Measurements from ENCODE around the gene ZBTB49. TPM values are rescaled to one million over a fixed set of nuclear protein-coding genes. Genes with fewer than 3 reads are reported as not detected.
"Not testable (repeated sequence)": the region's sequence is repeated elsewhere in the genome, so short reads cannot be mapped to it uniquely, and the experiment has no call there.

The ZBTB49 gene
- total RNA-seq, result 5.3 TPM
- 1 to 10 TPM; 4.0 to 5.9 (median 4.9) TPM for polyA plus RNA-seq (ENCODE audit: insufficient read depth in 1 of 8, insufficient read length in 8 of 8, low replicate concordance in 1 of 8)
- long read RNA-seq, donor 1, partial matches to known transcripts, result 0 of 2 reads
- long read RNA-seq, donor 1, other reads (novel, unspliced or antisense), result 0 of 2 reads
- long read RNA-seq, donor 2, result 0 reads
- long read RNA-seq, donor 3, result 0 reads
- long read RNA-seq, donor 4, result 0 reads
- long read RNA-seq, donor 5, partial matches to known transcripts, result 0 of 2 reads
- long read RNA-seq, donor 5, other reads (novel, unspliced or antisense), result 0 of 2 reads
- long read RNA-seq, donor 6, result 0 reads
- long read RNA-seq, donor 7, partial matches to known transcripts, result 9 of 10 reads
- long read RNA-seq, donor 7, other reads (novel, unspliced or antisense), result 0 of 10 reads
- long read RNA-seq, donor 8, result 0 reads
- long read RNA-seq, donor 9, result 0 reads
- long read RNA-seq, donor 10, result 0 reads
- long read RNA-seq, donor 11, result 0 reads

- Histone ChIP-seq H3K27ac (ENCODE audit: low read length) (peak within 1 kb of the TSS; percentile 87), H3K4me1 (ENCODE audit: control insufficient read depth, insufficient read depth, low read length) (peaks cover 19% of the 10 kb centered on the region), H3K4me3 (ENCODE audit: low read length) (peak within 1 kb of the TSS; percentile 97), H3K36me3 (ENCODE audit: control insufficient read depth, insufficient read depth, low read length) (peaks cover 15% of the 10 kb centered on the region), H3K27me3 (ENCODE audit: control insufficient read depth, insufficient read depth, low read length) (peaks cover 3% of the 10 kb centered on the region), H3K9me3 (replicated peaks; ENCODE audit: control insufficient read depth, low read depth, low read length) (no peaks in the 10 kb centered on the region)
- DNase-seq, result peak; percentile 96
- WGBS (ENCODE audit: insufficient coverage), result under 1% methylated on average over 74 of the region's 77 CpGs
Observed at GRCh38 chr4:4289941-4290850, at the start of gene ZBTB49, which contains the start of gene LYAR. ZBTB49 (plus strand) TSS chr4:4290251; CDS start chr4:4299946, 9,695 bp downstream. LYAR (minus strand) TSS chr4:4290154; CDS start chr4:4283742, 6,412 bp downstream.

- Histone ChIP-seq H3K36me3 (ENCODE audit: control insufficient read depth, insufficient read depth, low read length) (peaks cover 42% of the 10 kb centered on the region), H3K4me1 (ENCODE audit: control insufficient read depth, insufficient read depth, low read length) (peaks cover 11% of the 10 kb centered on the region), H3K27me3 (ENCODE audit: control insufficient read depth, insufficient read depth, low read length) (no peaks in the 10 kb centered on the region), H3K4me3 (ENCODE audit: low read length) (no peak overlapping the region), H3K9me3 (replicated peaks; ENCODE audit: control insufficient read depth, low read depth, low read length) (no peaks in the 10 kb centered on the region), H3K27ac (ENCODE audit: low read length) (no peak overlapping the region)
- no peak for DNase-seq
- WGBS (ENCODE audit: insufficient coverage), result 100% methylated on average over 1 of the region's 1 CpG
Observed at GRCh38 chr4:4245172-4245571, 44.9 kb upstream of the ZBTB49 start.

- H3K4me1 ChIP-seq (ENCODE audit: control insufficient read depth, insufficient read depth, low read length), result peaks cover 16% of the 10 kb centered on the region
- peak overlapping the region; percentile 99 for H3K27ac ChIP-seq (ENCODE audit: low read length)
- H3K9me3 ChIP-seq (replicated peaks; ENCODE audit: control insufficient read depth, low read depth, low read length), result no peaks in the 10 kb centered on the region
- H3K27me3 ChIP-seq (ENCODE audit: control insufficient read depth, insufficient read depth, low read length), result no peaks in the 10 kb centered on the region
- H3K36me3 ChIP-seq (ENCODE audit: control insufficient read depth, insufficient read depth, low read length), result peaks cover 25% of the 10 kb centered on the region
- 0% methylated on average over 6 of the region's 12 CpGs for WGBS (ENCODE audit: insufficient coverage)
- peak overlapping the region; percentile 88 for H3K4me3 ChIP-seq (ENCODE audit: low read length)
- DNase-seq, result no peak
Observed at GRCh38 chr4:4247696-4248028, 42.4 kb upstream of the ZBTB49 start.

- H3K27me3 ChIP-seq (ENCODE audit: control insufficient read depth, insufficient read depth, low read length), result no peaks in the 10 kb centered on the region
- peak within 1 kb of the TSS; percentile 88 for H3K4me3 ChIP-seq (ENCODE audit: low read length)
- no peaks in the 10 kb centered on the region for H3K9me3 ChIP-seq (replicated peaks; ENCODE audit: control insufficient read depth, low read depth, low read length)
- DNase-seq, result peak; percentile 98
- peak within 1 kb of the TSS; percentile 99 for H3K27ac ChIP-seq (ENCODE audit: low read length)
- H3K4me1 ChIP-seq (ENCODE audit: control insufficient read depth, insufficient read depth, low read length), result peaks cover 16% of the 10 kb centered on the region
- peaks cover 22% of the 10 kb centered on the region for H3K36me3 ChIP-seq (ENCODE audit: control insufficient read depth, insufficient read depth, low read length)
- WGBS (ENCODE audit: insufficient coverage), result 1% methylated on average over 58 of the region's 62 CpGs
Observed at GRCh38 chr4:4248029-4248884, 41.8 kb upstream of the ZBTB49 start, which contains the start of gene TMEM128. TMEM128 (minus strand) TSS chr4:4248223; CDS start chr4:4248202, 21 bp downstream.

GRCh38 chr4:4248885-4249203 lies 41.2 kb upstream of the ZBTB49 start:
- Histone ChIP-seq H3K4me1 (ENCODE audit: control insufficient read depth, insufficient read depth, low read length) (peaks cover 16% of the 10 kb centered on the region), H3K27ac (ENCODE audit: low read length) (peak overlapping the region; percentile 99), H3K4me3 (ENCODE audit: low read length) (peak overlapping the region; percentile 88), H3K27me3 (ENCODE audit: control insufficient read depth, insufficient read depth, low read length) (no peaks in the 10 kb centered on the region), H3K9me3 (replicated peaks; ENCODE audit: control insufficient read depth, low read depth, low read length) (no peaks in the 10 kb centered on the region), H3K36me3 (ENCODE audit: control insufficient read depth, insufficient read depth, low read length) (peaks cover 16% of the 10 kb centered on the region)
- WGBS (ENCODE audit: insufficient coverage), result 30% methylated on average over 3 of the region's 10 CpGs
- DNase-seq, result no peak

- WGBS (ENCODE audit: insufficient coverage), result 94% methylated on average over 15 of the region's 15 CpGs
- not testable (repeated sequence) for H3K9me3 ChIP-seq (replicated peaks; ENCODE audit: control insufficient read depth, low read depth, low read length); H3K27ac ChIP-seq (ENCODE audit: low read length); DNase-seq; H3K4me3 ChIP-seq (ENCODE audit: low read length); H3K27me3 ChIP-seq (ENCODE audit: control insufficient read depth, insufficient read depth, low read length)
- Histone ChIP-seq H3K4me1 (ENCODE audit: control insufficient read depth, insufficient read depth, low read length) (peaks cover 16% of the 10 kb centered on the region), H3K36me3 (ENCODE audit: control insufficient read depth, insufficient read depth, low read length) (peaks cover 11% of the 10 kb centered on the region)
Observed at GRCh38 chr4:4249342-4249741, 40.7 kb upstream of the ZBTB49 start.

GRCh38 chr4:4249866-4250265 lies 40.2 kb upstream of the ZBTB49 start:
- no peaks in the 10 kb centered on the region for H3K27me3 ChIP-seq (ENCODE audit: control insufficient read depth, insufficient read depth, low read length)
- peaks cover 6% of the 10 kb centered on the region for H3K36me3 ChIP-seq (ENCODE audit: control insufficient read depth, insufficient read depth, low read length)
- no peaks in the 10 kb centered on the region for H3K9me3 ChIP-seq (replicated peaks; ENCODE audit: control insufficient read depth, low read depth, low read length)
- H3K4me3 ChIP-seq (ENCODE audit: low read length), result no peak overlapping the region
- H3K27ac ChIP-seq (ENCODE audit: low read length), result no peak overlapping the region
- H3K4me1 ChIP-seq (ENCODE audit: control insufficient read depth, insufficient read depth, low read length), result peaks cover 16% of the 10 kb centered on the region
- DNase-seq, result no peak
- 71% methylated on average over 4 of the region's 8 CpGs for WGBS (ENCODE audit: insufficient coverage)

GRCh38 chr4:4254199-4254598 lies 35.9 kb upstream of the ZBTB49 start:
- DNase-seq, result no peak
- peaks cover 7% of the 10 kb centered on the region for H3K4me1 ChIP-seq (ENCODE audit: control insufficient read depth, insufficient read depth, low read length)
- no peak overlapping the region for H3K27ac ChIP-seq (ENCODE audit: low read length)
- no peaks in the 10 kb centered on the region for H3K27me3 ChIP-seq (ENCODE audit: control insufficient read depth, insufficient read depth, low read length)
- no peaks in the 10 kb centered on the region for H3K36me3 ChIP-seq (ENCODE audit: control insufficient read depth, insufficient read depth, low read length)
- no peaks in the 10 kb centered on the region for H3K9me3 ChIP-seq (replicated peaks; ENCODE audit: control insufficient read depth, low read depth, low read length)
- H3K4me3 ChIP-seq (ENCODE audit: low read length), result no peak overlapping the region
- 72% methylated on average over 7 of the region's 11 CpGs for WGBS (ENCODE audit: insufficient coverage)

- H3K36me3 ChIP-seq (ENCODE audit: control insufficient read depth, insufficient read depth, low read length), result no peaks in the 10 kb centered on the region
- no peak overlapping the region for H3K27ac ChIP-seq (ENCODE audit: low read length)
- H3K4me3 ChIP-seq (ENCODE audit: low read length), result no peak overlapping the region
- 86% methylated on average over 3 of the region's 6 CpGs for WGBS (ENCODE audit: insufficient coverage)
- H3K4me1 ChIP-seq (ENCODE audit: control insufficient read depth, insufficient read depth, low read length), result peaks cover 5% of the 10 kb centered on the region
- H3K27me3 ChIP-seq (ENCODE audit: control insufficient read depth, insufficient read depth, low read length), result no peaks in the 10 kb centered on the region
- DNase-seq, result no peak
- no peaks in the 10 kb centered on the region for H3K9me3 ChIP-seq (replicated peaks; ENCODE audit: control insufficient read depth, low read depth, low read length)
Observed at GRCh38 chr4:4254666-4255065, 35.4 kb upstream of the ZBTB49 start.

Measured in muscle of leg (tissue), 16 donors.